Right lobe of liver (tissue), 6 donors: ENCODE data around the gene AFP. TPM values are rescaled to one million over a fixed set of nuclear protein-coding genes. Genes with fewer than 3 reads are reported as not detected.

ENCODE experiments used
- ATAC-seq, 4 donors: fragments of 200-7000 bp; cut with Tn5 transposase; one replicate each; pipeline ENCODE4 v1.9.1; 2020; ENCODE audit warnings: mild to moderate bottlenecking in 4 of 4, moderate library complexity in 4 of 4
- DNase-seq, 3 donors: peaks; one replicate each; pipeline ENCODE4 v3.0.0-alpha.2; 2020
- H3K27ac ChIP-seq, 3 donors: fragments of 200-600 bp; one replicate each; pipeline ENCODE4 v1.8.0; 2022
- H3K27me3 ChIP-seq, 2 donors: fragments of 200-600 bp; one replicate each; pipeline ENCODE4 v1.8.0; 2022
- H3K36me3 ChIP-seq, 4 donors: fragments of 200-600 bp; sonication (generic) in 1 of 4; one replicate each; pipeline versions ENCODE4 v1.5.1 to v1.8.0; 2017 to 2022; ENCODE audit warnings: control low read depth in 1 of 4
- H3K4me1 ChIP-seq, 4 donors: fragments of 200-600 bp; sonication (generic) in 1 of 4; one replicate each; pipeline versions ENCODE4 v1.5.1 to v1.8.0; 2017 to 2022; ENCODE audit warnings: control low read depth in 1 of 4
- H3K4me3 ChIP-seq, 3 donors: fragments of 200-600 bp; one replicate each; pipeline ENCODE4 v1.8.0; 2022
- H3K9me3 ChIP-seq, 4 donors: fragments of 200-600 bp; sonication (generic) in 1 of 4; one replicate each; pipeline versions ENCODE4 v1.5.1 to v1.8.0; 2017 to 2022; ENCODE audit warnings: control low read depth in 1 of 4
- POLR2A ChIP-seq: fragments of 450-650 bp; IDR thresholded peaks from one replicate; pipeline ENCODE4 v1.6.1; 2017; ENCODE audit warnings: antibody characterized with exemption, mild to moderate bottlenecking
- WGBS: methylation state at CpG from one replicate; pipeline ENCODE4 v1.1.6; 2018; ENCODE audit warnings: low coverage, low lambda C conversion rate; ENCODE audit not compliant: insufficient coverage; ENCODE audit errors: missing lambda C conversion rate; 5-methylcytosine and 5-hydroxymethylcytosine counted together
- intact Hi-C, 2 donors: fragments of 100-400 bp; cut with DNase I; formaldehyde crosslinking; loops; one replicate each; pipeline versions ENCODE4 v1.11.2 to v1.14.1; 2022
- total RNA-seq, 6 experiments: library from RNA; depleted of rRNA in 2 of 6; stranded (reverse); fragments of >200 nt in 2 of 6; fragmentation: NEBNext Ultra II Directional in 3 of 6; extraction: Animal tissue kit (Norgen Biotek cat#: 25700) in 3 of 6; gene quantifications; one replicate each; pipeline versions ENCODE4 v1.1.0 to v1.2.4, GENCODE V29; 2016 to 2023
- TF ChIP-seq, protein P1 (sequence below), 4 donors: fragments of 200-600 bp in 3 of 4; fragments of 450-650 bp in 1 of 4; IDR thresholded peaks; one replicate each; pipeline versions ENCODE4 v1.5.1 to v1.8.0; 2016 to 2022; ENCODE audit warnings: antibody characterized with exemption in 4 of 4, mild to moderate bottlenecking in 2 of 4
- donor health status: DM: no; HTN: yes; CAD: no.
- donor health status: DM: no; HTN: no; CAD: no.
- donor health status: DM: no; HTN: no; CAD: no.
- donor health status: DM: no; HTN: yes; CAD: no.
- donor health status: DM: no; HTN: yes; CAD: no.

The AFP gene
- total RNA-seq, 6 experiments from 2014 or later: 0.78 to 3.8 (median 3.4) TPM; not detected in 1

DNA sequence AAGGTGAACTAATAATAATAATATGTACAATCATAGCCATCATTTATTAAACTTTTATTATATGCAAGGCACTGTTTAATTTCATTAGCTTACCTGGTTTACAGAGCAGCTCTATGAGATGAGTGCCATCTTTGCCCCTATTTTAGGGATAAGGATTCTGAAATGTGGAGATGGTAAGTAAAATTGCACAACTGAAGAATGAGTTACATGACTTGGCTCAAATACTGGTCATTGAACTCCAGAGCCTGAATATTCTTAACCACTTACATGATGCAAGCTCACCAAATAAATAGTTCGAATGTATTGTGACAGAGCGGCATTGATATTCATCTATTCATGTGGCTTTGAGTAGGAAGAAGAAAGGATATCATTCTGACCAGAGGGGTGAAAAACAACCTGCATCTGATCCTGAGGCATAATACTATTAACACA, 20.2 kb upstream of the AFP start:
- Histone ChIP-seq H3K4me1 (peaks cover 0 to 6% (median 0%) of the 10 kb centered on the region in 4 donors), H3K9me3 (no peaks in the 10 kb centered on the region), H3K27ac (peak overlapping the region in 1 of 3 donors; percentile 15), H3K36me3 (peaks cover 0 to 100% (median 51%) of the 10 kb centered on the region in 4 donors), H3K27me3 (no peaks in the 10 kb centered on the region), H3K4me3 (no peak overlapping the region)
- WGBS: 47% methylated on average over 2 of the region's 2 CpGs
- intact Hi-C loops: no loop called here
- DNase-seq (no peak), ATAC-seq (peak in 3 of 4 donors; percentile 0 to 37 (median 0))
- peak; percentile 69 for TF ChIP-seq POLR2A
- TF ChIP-seq, protein P1, sequence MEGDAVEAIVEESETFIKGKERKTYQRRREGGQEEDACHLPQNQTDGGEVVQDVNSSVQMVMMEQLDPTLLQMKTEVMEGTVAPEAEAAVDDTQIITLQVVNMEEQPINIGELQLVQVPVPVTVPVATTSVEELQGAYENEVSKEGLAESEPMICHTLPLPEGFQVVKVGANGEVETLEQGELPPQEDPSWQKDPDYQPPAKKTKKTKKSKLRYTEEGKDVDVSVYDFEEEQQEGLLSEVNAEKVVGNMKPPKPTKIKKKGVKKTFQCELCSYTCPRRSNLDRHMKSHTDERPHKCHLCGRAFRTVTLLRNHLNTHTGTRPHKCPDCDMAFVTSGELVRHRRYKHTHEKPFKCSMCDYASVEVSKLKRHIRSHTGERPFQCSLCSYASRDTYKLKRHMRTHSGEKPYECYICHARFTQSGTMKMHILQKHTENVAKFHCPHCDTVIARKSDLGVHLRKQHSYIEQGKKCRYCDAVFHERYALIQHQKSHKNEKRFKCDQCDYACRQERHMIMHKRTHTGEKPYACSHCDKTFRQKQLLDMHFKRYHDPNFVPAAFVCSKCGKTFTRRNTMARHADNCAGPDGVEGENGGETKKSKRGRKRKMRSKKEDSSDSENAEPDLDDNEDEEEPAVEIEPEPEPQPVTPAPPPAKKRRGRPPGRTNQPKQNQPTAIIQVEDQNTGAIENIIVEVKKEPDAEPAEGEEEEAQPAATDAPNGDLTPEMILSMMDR (IDR thresholded peaks at IDR 0.05): no peak

DNA sequence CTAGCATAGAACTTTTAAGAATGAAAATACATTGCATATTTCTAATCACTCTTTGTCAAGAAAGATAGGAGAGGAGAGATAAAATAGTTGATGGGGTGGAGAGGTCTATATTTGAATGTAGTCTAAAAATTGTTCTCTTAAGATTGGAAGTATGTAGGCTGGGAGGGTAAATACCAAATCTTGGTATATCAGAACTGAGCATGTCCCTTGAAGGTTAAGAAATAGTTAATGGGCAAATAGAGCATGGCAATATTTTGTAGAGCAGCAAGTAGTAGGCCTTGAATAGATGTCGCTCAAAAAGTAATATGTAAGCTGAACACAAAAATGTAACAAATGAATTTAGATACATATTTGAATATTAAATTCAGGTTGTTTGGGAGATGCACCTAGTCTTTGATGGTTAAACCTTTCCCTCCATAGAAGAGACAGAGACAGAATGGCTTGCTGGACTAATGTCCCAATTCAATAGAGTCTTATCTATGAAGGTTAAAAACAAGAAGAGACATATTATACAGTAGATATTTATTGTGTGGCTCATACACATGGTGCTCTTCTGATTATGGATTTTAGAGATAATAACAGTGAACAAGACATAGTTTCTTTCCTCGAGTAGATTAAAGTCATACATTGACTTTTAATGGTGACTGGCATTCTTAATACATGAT, 19.5 kb upstream of the AFP start:
- Histone ChIP-seq H3K27me3 (no peaks in the 10 kb centered on the region), H3K4me1 (peaks cover 0 to 6% (median 0%) of the 10 kb centered on the region in 4 donors), H3K27ac (peak overlapping the region in 1 of 3 donors; percentile 8), H3K36me3 (peaks cover 0 to 97% (median 48%) of the 10 kb centered on the region in 4 donors), H3K4me3 (no peak overlapping the region), H3K9me3 (no peaks in the 10 kb centered on the region)
- intact Hi-C loops: no loop called here
- ATAC-seq: no peak
- no peak for DNase-seq
- 37% methylated on average over 2 of the region's 2 CpGs for WGBS
- no peak for TF ChIP-seq POLR2A
- TF ChIP-seq, protein P1 (IDR thresholded peaks at IDR 0.05): no peak

DNA sequence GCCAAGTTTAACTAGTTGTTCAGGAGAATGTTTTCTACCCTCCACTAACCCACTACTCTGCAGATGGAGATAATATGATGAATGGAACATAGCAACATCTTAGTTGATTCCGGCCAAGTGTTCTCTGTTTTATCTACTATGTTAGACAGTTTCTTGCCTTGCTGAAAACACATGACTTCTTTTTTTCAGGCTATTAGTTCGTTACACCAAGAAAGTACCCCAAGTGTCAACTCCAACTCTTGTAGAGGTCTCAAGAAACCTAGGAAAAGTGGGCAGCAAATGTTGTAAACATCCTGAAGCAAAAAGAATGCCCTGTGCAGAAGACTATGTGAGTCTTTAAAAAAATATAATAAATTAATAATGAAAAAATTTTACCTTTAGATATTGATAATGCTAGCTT, 18.7 kb upstream of the AFP start:
- Histone ChIP-seq H3K27me3 (no peaks in the 10 kb centered on the region), H3K9me3 (no peaks in the 10 kb centered on the region), H3K4me1 (peaks cover 0 to 6% (median 0%) of the 10 kb centered on the region in 4 donors), H3K4me3 (no peak overlapping the region), H3K36me3 (peaks cover 0 to 90% (median 44%) of the 10 kb centered on the region in 4 donors), H3K27ac (no peak overlapping the region)
- intact Hi-C loops: no loop called here
- 38% methylated on average over 2 of the region's 2 CpGs for WGBS
- no peak for TF ChIP-seq POLR2A
- TF ChIP-seq, protein P1 (IDR thresholded peaks at IDR 0.05): no peak
- DNase-seq (no peak), ATAC-seq (no peak)

DNA sequence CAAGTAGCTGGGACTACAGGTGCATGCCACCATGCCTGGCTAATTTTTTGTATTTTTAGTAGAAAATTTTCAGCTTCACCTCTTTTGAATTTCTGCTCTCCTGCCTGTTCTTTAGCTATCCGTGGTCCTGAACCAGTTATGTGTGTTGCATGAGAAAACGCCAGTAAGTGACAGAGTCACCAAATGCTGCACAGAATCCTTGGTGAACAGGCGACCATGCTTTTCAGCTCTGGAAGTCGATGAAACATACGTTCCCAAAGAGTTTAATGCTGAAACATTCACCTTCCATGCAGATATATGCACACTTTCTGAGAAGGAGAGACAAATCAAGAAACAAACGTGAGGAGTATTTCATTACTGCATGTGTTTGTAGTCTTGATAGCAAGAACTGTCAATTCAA, 18.0 kb upstream of the AFP start:
- TF ChIP-seq, protein P1 (IDR thresholded peaks at IDR 0.05): no peak
- peak; percentile 60 for TF ChIP-seq POLR2A
- Histone ChIP-seq H3K27ac (no peak overlapping the region), H3K27me3 (no peaks in the 10 kb centered on the region), H3K4me3 (no peak overlapping the region), H3K4me1 (peaks cover 0 to 3% (median 0%) of the 10 kb centered on the region in 4 donors), H3K9me3 (no peaks in the 10 kb centered on the region), H3K36me3 (peaks cover 0 to 83% (median 41%) of the 10 kb centered on the region in 4 donors)
- WGBS: 20% methylated on average over 6 of the region's 6 CpGs
- ATAC-seq (no peak), DNase-seq (no peak)
- intact Hi-C loops: no loop called here
